Activated CD8-positive, alpha-beta memory T cell treated with anti-CD3 and anti-CD28 coated beads for 36 hours (primary cell): Measurements from ENCODE around the gene DOCK2. TPM values are rescaled to one million over a fixed set of nuclear protein-coding genes. Genes with fewer than 3 reads are reported as not detected.

Source experiments
- CTCF ChIA-PET: fragments of 350-600 bp; sonication (Branson Sonifier 250); formaldehyde crosslinking; loops from one replicate; lab custom pipeline; 2021; ENCODE audit warnings: antibody characterized with exemption; lab: Charles Lee
- POLR2A ChIA-PET: fragments of 350-600 bp; sonication (Branson Sonifier 250); formaldehyde crosslinking; loops from one replicate; lab custom pipeline; 2021; ENCODE audit warnings: antibody characterized with exemption; lab: Charles Lee
- total RNA-seq, 2 experiments: library from RNA; stranded (reverse); gene quantifications; one replicate each; pipeline ENCODE4 v1.2.3, GENCODE V29; 2021

Gene DOCK2
- total RNA-seq, 2 experiments from 2014 or later: 168 to 174 TPM

DNA sequence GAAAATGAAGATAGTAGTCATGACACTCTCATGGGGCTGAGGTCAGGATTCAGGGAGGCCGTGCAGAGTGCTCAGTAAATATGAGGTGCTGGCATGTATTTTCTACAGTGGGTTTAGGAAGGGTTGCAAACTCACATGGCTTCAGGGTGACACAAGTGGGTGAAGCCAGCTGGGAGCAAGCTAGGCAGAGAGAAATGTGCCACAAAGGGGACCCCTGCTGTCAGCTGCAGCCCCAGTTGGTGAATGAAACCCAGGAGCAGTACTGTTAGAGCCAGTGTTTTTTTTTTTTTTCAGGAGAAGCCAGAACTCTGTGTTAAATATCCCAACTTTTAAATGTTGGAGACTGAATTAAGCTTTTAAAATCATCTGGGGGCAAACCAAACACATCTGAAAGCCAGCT is 267.9 kb downstream of the DOCK2 start:
- POLR2A ChIA-PET: no interaction called here
- CTCF ChIA-PET: no interaction called here

GRCh38 chr5:169906745-169907649 is 269.9 kb downstream of the DOCK2 start:
- POLR2A ChIA-PET: no interaction called here

DNA sequence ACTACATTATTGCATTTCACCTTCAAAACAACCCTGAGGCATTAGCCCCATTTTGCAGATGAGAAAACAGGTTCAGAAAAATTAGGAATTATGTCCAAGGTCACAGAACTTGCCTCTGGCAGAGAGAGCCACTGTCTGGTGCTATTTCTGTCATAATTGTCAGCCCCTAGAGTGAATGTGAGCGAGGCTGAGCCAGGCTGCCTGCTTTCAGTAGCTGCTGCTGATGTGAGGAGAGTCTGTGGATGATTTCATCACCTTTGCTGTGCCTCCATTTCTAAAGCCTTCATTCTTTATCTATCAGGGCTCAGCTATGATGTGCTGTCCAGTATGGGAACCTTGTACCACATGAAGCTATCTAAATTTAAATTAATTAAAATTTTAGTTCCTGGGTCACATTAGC is 271.8 kb downstream of the DOCK2 start:
- POLR2A ChIA-PET: no interaction called here
- CTCF ChIA-PET: no interaction called here

More at GRCh38 chr5:169906745-169907649, 269.9 kb downstream of the DOCK2 start:
- CTCF ChIA-PET: no interaction called here

GRCh38 chr5:169909945-169910344 is 272.9 kb downstream of the DOCK2 start:
- CTCF ChIA-PET: no interaction called here
- POLR2A ChIA-PET: no interaction called here

DNA sequence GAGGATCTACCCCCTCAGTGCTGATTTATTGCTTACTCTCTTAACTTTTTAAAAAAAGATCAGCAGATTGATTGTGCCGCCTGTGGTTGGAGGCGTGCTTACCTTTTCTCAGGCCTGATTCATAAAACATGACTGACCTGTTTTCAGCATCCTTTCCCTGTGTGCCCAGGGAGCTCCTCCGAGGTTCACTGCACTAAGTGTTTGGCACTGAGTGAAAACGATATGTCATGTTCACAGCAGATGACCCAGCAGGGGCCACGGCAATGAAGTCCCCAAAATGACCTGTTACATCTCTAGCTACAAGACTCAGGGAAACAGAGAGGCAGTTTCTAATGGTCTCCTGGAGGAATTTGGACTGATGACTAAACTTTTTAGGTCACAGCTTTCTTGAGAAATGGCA is 273.3 kb downstream of the DOCK2 start:
- POLR2A ChIA-PET: no interaction called here

DNA sequence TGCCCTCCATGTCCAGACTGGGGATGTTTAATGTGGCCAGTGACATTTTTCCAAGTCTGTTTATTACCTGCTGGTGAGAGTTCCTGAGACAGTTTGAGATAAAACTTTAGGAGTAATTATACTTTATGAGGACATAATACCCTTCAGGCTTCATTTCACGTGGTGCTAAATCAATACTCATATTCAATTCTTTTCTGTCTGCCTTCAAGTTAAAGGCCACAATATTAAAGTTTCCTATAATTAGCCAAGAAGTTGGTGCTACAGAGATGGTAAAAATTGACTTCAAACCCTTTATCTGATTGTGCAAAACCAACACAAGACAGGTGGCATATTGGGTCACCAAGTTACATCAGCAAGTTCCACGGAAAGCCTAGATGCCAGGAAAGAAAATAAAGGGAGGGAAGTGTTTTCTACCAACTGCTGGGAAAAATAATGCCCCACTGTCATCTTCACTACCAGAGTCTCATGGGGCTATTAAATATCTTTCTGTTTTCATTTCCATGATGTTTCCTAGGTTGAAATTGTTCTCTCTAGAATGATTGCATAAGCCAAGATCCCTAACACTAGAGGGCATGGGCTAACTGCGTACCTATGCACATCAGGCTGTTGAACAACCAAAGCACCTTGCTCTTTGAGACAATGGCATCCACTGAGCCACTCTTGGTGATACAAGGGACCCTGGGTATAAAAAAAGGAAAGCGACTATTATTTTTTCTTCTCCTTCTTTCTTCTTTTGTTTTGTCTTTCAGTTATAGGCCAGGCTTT is 274.6 kb downstream of the DOCK2 start:
- POLR2A ChIA-PET: no interaction called here
- CTCF ChIA-PET: no interaction called here

More for the DNA sequence above, 273.3 kb downstream of the DOCK2 start:
- CTCF ChIA-PET: no interaction called here

DNA sequence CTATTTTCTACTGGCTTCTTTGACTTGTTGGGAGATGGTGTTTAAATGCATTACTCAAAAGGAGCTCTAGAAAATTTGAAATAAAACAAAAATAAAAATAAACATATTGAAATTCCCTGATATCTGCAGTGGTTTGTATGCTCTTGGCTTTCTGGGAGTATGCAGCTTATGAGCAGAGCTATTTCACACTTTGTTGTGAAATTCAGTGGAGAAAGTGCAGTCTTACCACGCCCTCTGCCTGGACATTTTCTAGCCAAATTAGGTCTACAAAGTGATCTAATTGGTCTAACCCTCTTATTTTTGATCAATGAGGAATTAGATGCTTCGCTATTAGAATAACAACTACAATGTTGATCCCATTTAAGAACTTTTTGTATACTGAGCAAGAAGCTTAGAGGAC is 276.4 kb downstream of the DOCK2 start:
- CTCF ChIA-PET: no interaction called here
- POLR2A ChIA-PET: no interaction called here

- CTCF ChIA-PET: no interaction called here
Measured at GRCh38 chr5:169914766-169915165, 277.7 kb downstream of the DOCK2 start.

GRCh38 chr5:169917500-169917899 is 280.4 kb downstream of the DOCK2 start:
- CTCF ChIA-PET: no interaction called here
- POLR2A ChIA-PET: no interaction called here

More at GRCh38 chr5:169914766-169915165, 277.7 kb downstream of the DOCK2 start:
- POLR2A ChIA-PET: no interaction called here

DNA sequence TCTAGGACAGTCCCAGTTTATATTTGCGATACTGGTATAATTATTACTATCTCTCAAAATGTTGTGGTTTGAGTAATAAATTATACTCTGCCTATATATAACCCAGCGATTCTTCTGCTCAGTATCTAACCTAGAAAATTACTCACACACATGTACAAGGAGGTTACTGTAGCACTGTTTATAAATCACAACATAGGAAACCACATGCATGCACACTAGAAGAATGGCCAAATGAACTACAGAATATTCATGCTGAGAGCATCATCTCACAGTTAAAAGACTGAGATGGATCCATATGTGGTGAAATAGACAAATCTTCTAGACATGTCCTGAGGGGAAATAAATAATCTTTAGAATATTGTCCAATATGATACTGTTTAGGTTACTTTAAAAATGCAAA is 281.2 kb downstream of the DOCK2 start:
- ChIA-PET POLR2A (no interaction called here), CTCF (no interaction called here)

GRCh38 chr5:169920474-169920873 is 283.4 kb downstream of the DOCK2 start:
- ChIA-PET CTCF (no interaction called here), POLR2A (no interaction called here)

GRCh38 chr5:169921384-169921783 is 284.3 kb downstream of the DOCK2 start:
- ChIA-PET POLR2A (no interaction called here), CTCF (no interaction called here)

DNA sequence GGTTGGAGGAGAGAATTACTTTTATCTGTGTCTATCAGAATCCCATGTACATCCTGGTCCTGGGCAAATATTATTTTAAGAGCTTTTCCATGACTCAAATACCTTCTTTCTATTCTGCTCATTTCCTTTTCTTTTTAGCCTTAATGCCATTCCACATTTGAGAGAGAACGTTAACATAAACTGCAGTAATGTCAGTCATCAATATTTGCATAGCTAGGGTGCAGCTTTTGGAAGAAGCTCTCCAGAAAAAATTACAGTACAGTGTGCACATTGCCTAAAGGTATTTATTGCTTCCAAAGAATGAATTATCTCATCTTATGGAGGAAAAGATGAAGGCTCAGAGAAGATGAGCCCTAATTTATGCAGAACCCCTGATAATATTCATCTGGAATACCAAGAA is 284.9 kb downstream of the DOCK2 start:
- POLR2A ChIA-PET: no interaction called here
- CTCF ChIA-PET: no interaction called here

- CTCF ChIA-PET: no interaction called here
- POLR2A ChIA-PET: no interaction called here
Measured at GRCh38 chr5:169922474-169922873, 285.4 kb downstream of the DOCK2 start.

- POLR2A ChIA-PET: no interaction called here
Measured at GRCh38 chr5:169923988-169924387, 286.9 kb downstream of the DOCK2 start.

GRCh38 chr5:169933127-169933526 is 296.1 kb downstream of the DOCK2 start:
- ChIA-PET CTCF (no interaction called here), POLR2A (no interaction called here)

More at GRCh38 chr5:169923988-169924387, 286.9 kb downstream of the DOCK2 start:
- CTCF ChIA-PET: no interaction called here

DNA sequence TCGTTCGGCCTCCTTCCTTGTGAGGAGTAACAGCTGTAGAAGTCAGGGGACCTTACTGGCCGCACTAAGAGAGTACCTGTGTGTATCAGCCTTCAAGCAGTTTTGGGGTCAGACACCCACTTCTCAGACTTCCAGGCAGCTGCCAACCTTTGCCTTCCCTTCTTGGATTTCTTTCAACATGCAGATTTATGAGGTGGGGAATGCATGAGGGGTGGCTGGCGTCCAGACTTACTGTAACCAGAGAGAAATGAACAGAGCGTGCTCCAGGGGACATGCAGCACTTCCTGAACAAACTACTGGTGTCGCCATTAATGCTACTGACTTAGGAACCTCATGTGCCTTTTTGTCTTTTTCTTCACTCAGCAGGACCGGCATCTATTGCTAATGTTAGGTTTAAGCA is 296.5 kb downstream of the DOCK2 start:
- ChIA-PET POLR2A (no interaction called here), CTCF (no interaction called here)

GRCh38 chr5:169934990-169935389 is 297.9 kb downstream of the DOCK2 start:
- ChIA-PET CTCF (no interaction called here), POLR2A (no interaction called here)

DNA sequence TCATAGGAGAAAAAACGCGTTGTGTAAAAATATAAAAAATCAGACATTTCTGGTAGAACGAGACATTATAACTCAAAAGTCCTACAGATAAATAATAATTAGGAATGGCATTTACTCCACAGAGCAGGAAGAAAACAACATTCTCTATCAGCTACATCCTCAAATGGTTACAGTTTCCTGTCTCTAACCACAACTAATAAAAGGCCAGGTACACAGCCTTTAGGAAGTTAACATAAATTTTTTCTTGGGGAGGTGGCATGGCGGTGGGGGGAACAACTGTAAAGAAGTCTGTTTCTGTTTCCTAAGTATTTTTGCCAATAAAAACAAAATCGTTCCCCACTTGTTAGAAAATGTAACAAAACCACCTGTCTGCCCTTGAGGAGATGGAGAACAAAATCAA is 298.7 kb downstream of the DOCK2 start:
- POLR2A ChIA-PET: no interaction called here
- CTCF ChIA-PET: no interaction called here

DNA sequence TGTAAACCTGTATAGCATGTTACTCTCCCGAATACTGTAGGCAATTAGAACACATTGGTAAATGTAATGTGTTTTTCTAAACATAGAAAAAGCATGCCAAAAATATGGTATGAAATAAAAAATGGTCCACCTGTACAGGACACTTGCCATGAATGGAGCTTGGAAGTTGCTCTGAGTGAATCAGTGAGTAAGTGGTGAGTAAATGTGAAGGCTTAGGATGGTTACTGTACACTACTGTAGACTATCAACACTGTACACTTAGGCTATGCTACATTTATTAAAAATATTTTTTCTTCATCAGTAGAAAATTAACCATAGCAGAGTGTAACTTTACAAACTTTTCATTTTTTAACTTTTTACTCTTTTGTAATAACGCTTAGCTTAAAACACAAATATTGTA is 301.4 kb downstream of the DOCK2 start:
- POLR2A ChIA-PET: no interaction called here
- CTCF ChIA-PET: no interaction called here

DNA sequence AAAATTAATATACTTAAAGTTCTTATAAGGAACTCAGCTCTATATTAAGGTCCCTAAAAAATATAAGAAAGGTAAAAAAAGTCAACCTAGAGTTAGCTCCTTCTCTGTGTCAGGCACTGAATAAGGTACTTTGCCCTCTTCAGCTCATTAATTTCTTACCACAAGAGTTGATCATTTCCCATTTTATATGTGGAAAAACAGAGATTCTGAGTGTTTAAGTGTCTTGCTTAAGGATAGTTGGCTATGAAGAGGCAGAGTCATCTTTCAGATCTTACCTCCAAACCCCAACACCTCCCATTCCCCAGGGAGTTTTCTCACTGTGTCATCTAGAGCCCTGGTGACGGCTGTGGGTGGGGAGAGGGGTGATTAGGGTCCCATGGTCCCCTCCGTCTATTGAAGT is 302.7 kb downstream of the DOCK2 start:
- CTCF ChIA-PET: no interaction called here
- POLR2A ChIA-PET: no interaction called here
